GM12865 (cell line): Measurements from ENCODE around the gene TMEM120A.

Experiments used
- DNase-seq: peaks from one replicate; pipeline ENCODE4 v3.0.0; 2010; ENCODE audit warnings: low read depth
- H3K4me3 ChIP-seq: 2 replicates; pipeline ENCODE4 v1.5.1; 2011; ENCODE audit warnings: mild to moderate bottlenecking, low read depth, low read length, control low read depth
- CTCF ChIP-seq: IDR thresholded peaks from 2 replicates; pipeline ENCODE4 v1.5.1; 2011; ENCODE audit warnings: low read length, control low read depth, low read depth, inconsistent platforms; ENCODE audit not compliant: insufficient read depth; ENCODE audit errors: missing control alignments

TMEM120A gene

GRCh38 chr7:75946207-75946855 is 48.1 kb downstream of the TMEM120A start:
- no peak for DNase-seq
- TF ChIP-seq CTCF, result no peak
- no peak overlapping the region for H3K4me3 ChIP-seq

GRCh38 chr7:75945297-75946168 is 48.9 kb downstream of the TMEM120A start:
- H3K4me3 ChIP-seq, result no peak overlapping the region
- DNase-seq, result no peak
- no peak for TF ChIP-seq CTCF

DNA sequence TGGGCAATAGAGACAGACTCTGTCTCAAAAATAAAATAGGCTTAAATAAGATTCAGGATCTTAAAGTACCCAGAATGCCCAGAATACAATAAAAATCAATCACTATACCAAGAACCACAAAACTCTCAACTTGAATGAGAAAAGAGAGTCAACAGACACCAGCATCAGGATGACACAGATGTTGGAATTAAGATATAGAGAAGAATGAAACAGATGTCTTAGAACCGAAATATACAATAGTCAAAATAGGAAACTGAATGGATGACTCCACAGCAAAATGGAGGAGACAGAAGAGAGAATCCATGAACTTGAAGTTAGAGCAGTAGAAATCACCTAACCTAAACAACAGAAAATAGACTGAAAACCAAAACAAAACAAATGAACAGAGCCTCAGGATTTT is 49.9 kb downstream of the TMEM120A start:
- no peak overlapping the region for H3K4me3 ChIP-seq
- no peak for DNase-seq
- TF ChIP-seq CTCF, result no peak

DNA sequence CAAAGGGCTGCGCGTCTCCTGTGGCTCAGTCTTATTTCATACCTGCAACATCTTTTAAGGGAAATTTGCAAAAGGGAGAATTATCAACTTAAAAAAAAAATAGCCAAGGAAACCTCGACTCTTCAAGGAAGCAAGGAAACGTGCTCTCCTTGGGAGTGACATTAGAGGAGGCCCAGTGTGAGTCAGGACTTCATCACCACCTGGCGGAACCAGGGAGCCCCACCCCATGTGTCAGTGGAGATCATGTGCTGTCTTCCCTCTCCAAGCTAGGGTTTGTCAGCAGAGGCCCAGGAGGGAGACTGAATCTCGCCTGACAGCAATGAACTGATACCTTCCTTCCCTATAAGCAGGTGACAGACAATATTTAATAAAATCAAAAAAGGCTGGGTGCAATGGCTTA is 50.5 kb downstream of the TMEM120A start:
- DNase-seq, result no peak
- no peak overlapping the region for H3K4me3 ChIP-seq
- TF ChIP-seq CTCF, result no peak

- no peak for TF ChIP-seq CTCF
- no peak overlapping the region for H3K4me3 ChIP-seq
- no peak for DNase-seq
These were observed 55.5 kb downstream of the TMEM120A start for GRCh38 chr7:75938921-75939320.

GRCh38 chr7:75937958-75938786 is 56.2 kb downstream of the TMEM120A start:
- no peak overlapping the region for H3K4me3 ChIP-seq
- no peak for TF ChIP-seq CTCF
- DNase-seq, result no peak
